ENCODE data around the gene RIPK3.

DNA sequence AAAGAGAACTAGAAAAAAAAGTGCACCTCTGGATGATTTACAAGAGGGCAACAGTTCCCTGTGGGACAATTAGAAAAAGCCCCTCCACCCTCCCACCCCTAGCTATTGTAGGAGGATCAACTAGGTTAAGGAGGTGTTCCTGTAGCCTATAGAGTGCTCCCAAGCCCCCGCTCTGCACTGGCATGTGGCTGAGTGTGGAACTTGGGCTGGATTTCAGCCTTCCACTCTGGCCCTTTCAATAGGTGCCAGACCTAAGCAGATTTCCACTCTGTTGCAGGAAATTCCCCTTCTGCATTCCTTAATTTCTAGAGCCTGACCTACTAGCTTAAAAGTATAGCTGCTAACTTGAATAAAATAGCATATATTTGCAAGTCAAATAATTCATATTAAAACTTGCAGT is 31.0 kb upstream of the RIPK3 start:
- TF ChIP-seq, protein P1, sequence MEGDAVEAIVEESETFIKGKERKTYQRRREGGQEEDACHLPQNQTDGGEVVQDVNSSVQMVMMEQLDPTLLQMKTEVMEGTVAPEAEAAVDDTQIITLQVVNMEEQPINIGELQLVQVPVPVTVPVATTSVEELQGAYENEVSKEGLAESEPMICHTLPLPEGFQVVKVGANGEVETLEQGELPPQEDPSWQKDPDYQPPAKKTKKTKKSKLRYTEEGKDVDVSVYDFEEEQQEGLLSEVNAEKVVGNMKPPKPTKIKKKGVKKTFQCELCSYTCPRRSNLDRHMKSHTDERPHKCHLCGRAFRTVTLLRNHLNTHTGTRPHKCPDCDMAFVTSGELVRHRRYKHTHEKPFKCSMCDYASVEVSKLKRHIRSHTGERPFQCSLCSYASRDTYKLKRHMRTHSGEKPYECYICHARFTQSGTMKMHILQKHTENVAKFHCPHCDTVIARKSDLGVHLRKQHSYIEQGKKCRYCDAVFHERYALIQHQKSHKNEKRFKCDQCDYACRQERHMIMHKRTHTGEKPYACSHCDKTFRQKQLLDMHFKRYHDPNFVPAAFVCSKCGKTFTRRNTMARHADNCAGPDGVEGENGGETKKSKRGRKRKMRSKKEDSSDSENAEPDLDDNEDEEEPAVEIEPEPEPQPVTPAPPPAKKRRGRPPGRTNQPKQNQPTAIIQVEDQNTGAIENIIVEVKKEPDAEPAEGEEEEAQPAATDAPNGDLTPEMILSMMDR (IDR thresholded peaks at IDR 0.05; ENCODE audit: insufficient read depth, low read depth, low read length) = no peak
- no peak for TF ChIP-seq EZH2 (IDR thresholded peaks at IDR 0.05; ENCODE audit: insufficient read depth, low read length)

Data from astrocyte (in vitro differentiated cells and primary cell).